ENCODE data around the gene MALT1.

Gene MALT1

DNA sequence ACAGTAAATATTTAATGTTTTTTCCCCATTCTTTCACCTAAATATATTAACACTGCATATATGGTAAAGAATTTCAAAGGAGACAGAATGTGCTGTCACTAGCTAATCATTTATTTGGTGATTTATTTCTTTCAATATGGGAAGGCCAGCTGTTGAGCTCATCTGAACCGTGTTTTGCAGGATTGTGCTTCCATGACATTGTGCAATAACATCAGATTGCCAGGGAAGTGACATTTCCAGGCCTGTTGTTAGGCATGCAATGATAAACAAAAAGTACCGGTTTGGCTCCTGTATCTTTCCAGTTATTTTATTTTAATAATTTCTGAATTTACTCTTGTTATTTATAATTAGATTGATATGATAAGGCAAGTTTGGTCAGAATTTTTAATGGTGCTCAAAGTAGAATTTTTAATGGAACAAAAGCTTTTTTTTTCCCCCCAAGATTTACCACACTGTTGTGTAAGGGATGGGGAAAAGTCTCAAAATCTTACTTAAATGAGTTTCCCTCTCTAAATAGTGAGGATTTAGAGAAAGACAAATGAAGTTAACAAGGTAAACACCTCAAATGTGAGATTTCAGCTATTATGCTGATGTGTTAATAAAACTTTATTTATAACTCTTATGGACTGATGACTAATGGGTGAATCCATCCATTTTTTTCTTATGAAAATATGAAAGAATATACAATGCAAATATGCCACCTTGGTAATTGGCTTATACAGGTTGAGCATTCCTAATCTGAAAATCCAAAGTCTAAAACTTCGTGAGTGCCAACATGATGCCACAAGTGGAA is 52.7 kb downstream of the MALT1 start:
- peaks cover 49 to 100% (median 83%) of the 10 kb centered on the region in 11 experiments for H3K36me3 ChIP-seq

DNA sequence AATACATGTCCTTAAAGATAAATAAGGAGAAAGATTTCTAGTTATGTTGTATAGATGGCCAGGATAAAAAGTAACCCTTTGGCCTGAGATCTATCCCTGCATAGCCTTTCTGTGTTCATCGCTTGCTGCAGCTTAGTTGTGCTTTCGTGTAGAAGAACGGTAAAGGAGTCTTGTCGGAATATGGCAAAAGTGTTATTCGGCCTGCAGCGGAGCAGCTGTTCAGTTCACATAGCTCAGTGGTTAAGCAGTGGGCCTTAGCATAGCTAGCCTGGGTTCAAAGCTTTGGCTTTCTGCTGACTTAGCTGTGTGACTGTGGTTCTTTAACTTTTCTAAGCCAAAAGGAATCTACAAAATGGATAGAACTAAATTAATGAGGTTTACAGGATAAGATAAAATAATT is 55.4 kb downstream of the MALT1 start:
- H4K20me1 ChIP-seq, result peaks cover 0 to 8% (median 0%) of the 10 kb centered on the region in 11 experiments; a peak in 3 of 22 replicates
- H3K36me3 ChIP-seq, result peaks cover 52 to 99% (median 81%) of the 10 kb centered on the region in 11 experiments
- no peak overlapping the region for H3K27ac ChIP-seq
- no peak overlapping the region for H3K4me2 ChIP-seq
- no peaks in the 10 kb centered on the region for H3K27me3 ChIP-seq
- TF ChIP-seq Cebpa-rat (IDR thresholded peaks at IDR 0.05), result no peak
- peaks cover 0 to 9% (median 0%) of the 10 kb centered on the region in 10 experiments; a peak in 4 of 20 replicates for H3K4me1 ChIP-seq
- no peak overlapping the region for H3K9ac ChIP-seq
- H3K4me3 ChIP-seq, result no peak overlapping the region
- no peaks in the 10 kb centered on the region for H3K9me3 ChIP-seq (replicated peaks in 1 of 11)

More for the DNA sequence above, 52.7 kb downstream of the MALT1 start:
- no peaks in the 10 kb centered on the region for H3K9me3 ChIP-seq (replicated peaks in 1 of 11)
- H3K4me2 ChIP-seq, result no peak overlapping the region
- peaks cover 0 to 11% (median 0%) of the 10 kb centered on the region in 11 experiments; a peak in 4 of 22 replicates for H4K20me1 ChIP-seq
- H3K27me3 ChIP-seq, result no peaks in the 10 kb centered on the region
- H3K4me1 ChIP-seq, result peaks cover 0 to 5% (median 0%) of the 10 kb centered on the region in 10 experiments; a peak in 1 of 20 replicates
- no peak overlapping the region for H3K9ac ChIP-seq
- no peak overlapping the region for H3K4me3 ChIP-seq
- H3K27ac ChIP-seq, result no peak overlapping the region
- TF ChIP-seq Cebpa-rat (IDR thresholded peaks at IDR 0.05), result peak in 2 of 11 experiments; percentile 34 to 37; a peak in 2 of 22 replicates

DNA sequence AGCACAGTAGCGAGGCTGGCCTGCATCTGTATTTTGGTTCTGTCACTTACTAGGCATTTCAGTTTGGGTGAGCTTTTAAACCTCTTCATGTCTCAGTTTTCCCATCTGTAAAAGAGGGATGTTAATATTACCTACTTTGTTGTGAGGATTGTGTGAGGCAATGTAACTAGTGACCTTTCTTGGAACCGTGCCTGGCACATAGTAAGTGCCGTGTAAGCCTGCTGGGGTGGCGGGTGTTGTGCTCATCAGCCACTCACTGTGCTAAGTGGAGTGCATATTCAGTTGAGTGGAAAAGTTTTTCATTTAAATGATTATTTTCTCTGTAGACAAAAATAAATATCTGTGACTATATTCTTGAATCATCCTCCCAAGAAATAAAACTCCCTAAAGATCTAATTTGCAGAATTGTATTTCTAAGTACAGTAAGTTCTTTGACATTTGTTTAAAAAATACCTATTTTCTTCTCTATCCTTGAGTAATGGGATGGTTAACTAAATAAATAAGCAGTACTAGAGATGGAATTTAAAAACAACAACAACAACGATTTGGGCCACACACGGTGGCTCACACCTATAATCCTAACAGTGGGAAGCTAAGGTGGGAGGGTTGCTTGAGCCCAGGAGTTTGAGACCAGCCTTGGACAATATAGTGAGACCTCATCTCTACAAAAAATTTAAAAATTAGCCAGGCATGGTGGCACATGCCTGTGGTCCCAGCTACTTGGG is 56.7 kb downstream of the MALT1 start:
- Histone ChIP-seq H3K9me3 (replicated peaks in 1 of 11) (no peaks in the 10 kb centered on the region), H3K4me2 (no peak overlapping the region), H3K36me3 (peaks cover 48 to 95% (median 81%) of the 10 kb centered on the region in 11 experiments), H3K4me1 (peaks cover 0 to 9% (median 0%) of the 10 kb centered on the region in 10 experiments; a peak in 3 of 20 replicates), H4K20me1 (0 out of 22 replicates have a peak, but pooled peaks cover 0 to 4% (median 0%) of the 10 kb centered on the region in 11 experiments), H3K4me3 (no peak overlapping the region), H3K9ac (no peak overlapping the region), H3K27me3 (no peaks in the 10 kb centered on the region), H3K27ac (no peak overlapping the region)
- TF ChIP-seq Cebpa-rat (IDR thresholded peaks at IDR 0.05), result no peak

DNA sequence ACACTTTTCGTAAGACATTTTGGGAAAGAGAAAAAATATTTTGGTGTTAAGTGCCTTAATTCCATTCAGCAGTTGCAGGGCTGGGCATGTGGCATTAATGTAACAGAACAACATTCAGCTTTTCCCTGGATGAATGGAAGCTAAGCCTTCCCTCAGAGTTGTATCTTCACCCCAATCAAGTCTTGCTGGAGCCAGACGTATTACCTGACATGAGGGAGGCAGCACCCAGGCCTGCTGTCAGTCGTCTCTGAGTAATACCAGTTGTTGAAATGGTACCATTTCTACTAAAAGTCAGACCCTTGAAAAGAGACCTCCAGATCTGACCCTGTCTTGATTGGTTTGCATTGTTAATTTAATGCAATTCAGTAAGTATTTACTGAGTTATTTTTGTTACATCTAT is 57.5 kb downstream of the MALT1 start:
- Histone ChIP-seq H3K9me3 (replicated peaks in 1 of 11) (no peaks in the 10 kb centered on the region), H3K4me1 (peaks cover 0 to 9% (median 0%) of the 10 kb centered on the region in 10 experiments; a peak in 3 of 20 replicates), H3K27ac (no peak overlapping the region), H3K9ac (no peak overlapping the region), H4K20me1 (0 out of 22 replicates have a peak, but pooled peaks cover 0 to 4% (median 0%) of the 10 kb centered on the region in 11 experiments), H3K36me3 (peaks cover 49 to 95% (median 81%) of the 10 kb centered on the region in 11 experiments), H3K4me3 (no peak overlapping the region), H3K27me3 (no peaks in the 10 kb centered on the region), H3K4me2 (no peak overlapping the region)
- no peak for TF ChIP-seq Cebpa-rat (IDR thresholded peaks at IDR 0.05)

DNA sequence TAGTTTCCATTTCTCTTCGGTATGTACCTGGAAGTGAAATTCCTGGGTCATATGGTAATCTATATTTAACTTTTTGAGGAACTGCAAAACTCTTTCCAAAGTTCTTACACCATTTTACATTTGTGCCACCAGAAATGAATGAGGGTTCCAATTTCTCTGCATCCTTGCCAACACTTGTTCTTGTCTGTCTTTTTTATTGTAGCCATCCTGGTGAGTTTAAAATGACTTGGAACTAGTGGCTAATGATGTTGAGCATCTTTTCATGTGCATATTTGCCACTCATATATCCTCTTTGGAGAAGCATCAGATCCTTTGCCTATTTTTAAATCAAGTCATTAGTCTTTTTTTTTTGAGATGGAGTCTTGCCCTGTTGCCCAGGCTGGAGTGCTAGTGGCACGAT is 59.4 kb downstream of the MALT1 start:
- Histone ChIP-seq H3K4me2 (peak overlapping the region in 1 of 11 experiments; percentile 20; a peak in 1 of 22 replicates), H3K36me3 (peaks cover 49 to 95% (median 81%) of the 10 kb centered on the region in 11 experiments), H3K27ac (no peak overlapping the region), H3K27me3 (no peaks in the 10 kb centered on the region), H3K4me3 (no peak overlapping the region), H3K9me3 (replicated peaks in 1 of 11) (no peaks in the 10 kb centered on the region), H3K9ac (no peak overlapping the region), H3K4me1 (peaks cover 0 to 9% (median 0%) of the 10 kb centered on the region in 10 experiments; a peak in 3 of 20 replicates), H4K20me1 (0 out of 22 replicates have a peak, but pooled peaks cover 0 to 4% (median 0%) of the 10 kb centered on the region in 11 experiments)
- no peak for TF ChIP-seq Cebpa-rat (IDR thresholded peaks at IDR 0.05)

DNA sequence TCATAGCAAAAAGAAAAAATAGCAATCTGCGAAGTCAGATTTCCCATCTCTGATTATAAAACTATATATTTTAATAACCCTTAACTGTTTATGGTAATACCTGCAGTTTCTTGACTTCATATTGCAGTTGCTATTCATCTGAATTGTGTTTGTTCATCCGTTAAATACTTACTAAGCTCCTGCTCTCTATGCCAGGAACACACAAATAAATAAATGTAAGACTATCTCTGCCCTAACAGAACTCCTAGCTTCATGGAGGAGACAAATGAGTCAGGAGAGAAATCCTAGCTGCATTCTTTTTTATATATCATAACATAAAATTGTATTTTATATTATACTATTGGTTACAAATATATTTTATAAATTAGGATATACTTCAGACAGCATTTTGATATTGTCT is 61.2 kb downstream of the MALT1 start:
- no peak overlapping the region for H3K4me3 ChIP-seq
- peaks cover 54 to 95% (median 82%) of the 10 kb centered on the region in 11 experiments for H3K36me3 ChIP-seq
- H3K4me1 ChIP-seq, result peaks cover 0 to 9% (median 0%) of the 10 kb centered on the region in 10 experiments; a peak in 3 of 20 replicates
- no peaks in the 10 kb centered on the region for H4K20me1 ChIP-seq
- H3K4me2 ChIP-seq, result no peak overlapping the region
- H3K9me3 ChIP-seq (replicated peaks in 1 of 11), result peaks cover 0 to under 1% (median 0%) of the 10 kb centered on the region in 11 experiments; a peak in 1 of 22 replicates
- no peaks in the 10 kb centered on the region for H3K27me3 ChIP-seq
- H3K9ac ChIP-seq, result no peak overlapping the region
- TF ChIP-seq Cebpa-rat (IDR thresholded peaks at IDR 0.05), result no peak
- H3K27ac ChIP-seq, result no peak overlapping the region

DNA sequence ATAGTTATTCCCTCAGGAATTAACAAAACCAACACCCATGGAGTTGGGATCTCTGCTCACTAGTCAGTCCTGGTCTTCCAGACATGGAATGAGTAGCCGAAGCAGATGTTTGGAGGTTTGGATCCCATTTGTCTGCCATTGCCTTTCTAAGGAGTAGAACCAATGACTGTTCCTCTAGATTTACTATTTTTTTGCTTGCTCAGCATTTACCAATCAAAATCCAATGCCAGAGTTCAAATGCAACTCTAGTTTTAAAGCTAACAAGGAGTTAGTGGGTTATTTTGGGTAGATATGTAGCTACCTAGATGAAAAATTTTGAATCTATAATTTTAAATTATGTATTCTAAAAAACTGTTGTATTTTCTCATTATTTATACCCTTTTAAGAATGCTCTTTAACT is 62.6 kb downstream of the MALT1 start:
- peaks cover 0 to 9% (median 0%) of the 10 kb centered on the region in 10 experiments; a peak in 3 of 20 replicates for H3K4me1 ChIP-seq

DNA sequence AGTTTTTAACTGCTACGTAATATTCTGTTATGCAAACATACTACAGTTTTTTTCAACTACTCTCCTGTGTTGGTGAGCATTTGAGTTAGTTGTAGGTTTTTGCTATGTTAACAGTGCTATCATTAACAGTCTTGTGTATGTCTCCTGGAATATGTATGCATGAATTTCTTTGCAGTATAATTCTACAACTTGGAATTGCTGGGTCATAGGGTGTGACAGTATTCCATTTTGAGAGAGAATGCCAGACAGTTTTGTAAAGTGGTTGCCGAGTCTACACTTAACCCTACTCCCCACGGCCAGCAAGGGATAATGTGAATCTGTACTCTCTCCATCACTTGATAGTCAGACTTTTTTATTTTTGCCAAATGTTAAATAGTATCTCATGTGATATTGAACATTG is 67.1 kb downstream of the MALT1 start:
- peaks cover 78 to 97% (median 84%) of the 10 kb centered on the region in 11 experiments for H3K36me3 ChIP-seq
- no peak overlapping the region for H3K27ac ChIP-seq
- H3K4me1 ChIP-seq, result peaks cover 0 to 6% (median 0%) of the 10 kb centered on the region in 10 experiments; a peak in 1 of 20 replicates
- no peaks in the 10 kb centered on the region for H4K20me1 ChIP-seq
- no peak for TF ChIP-seq Cebpa-rat (IDR thresholded peaks at IDR 0.05)
- H3K4me3 ChIP-seq, result no peak overlapping the region
- no peaks in the 10 kb centered on the region for H3K27me3 ChIP-seq
- H3K9me3 ChIP-seq (replicated peaks in 1 of 11), result peaks cover 0 to 5% (median 0%) of the 10 kb centered on the region in 11 experiments; a peak in 2 of 22 replicates
- H3K9ac ChIP-seq, result no peak overlapping the region
- no peak overlapping the region for H3K4me2 ChIP-seq

More for the DNA sequence above, 62.6 kb downstream of the MALT1 start:
- H3K9ac ChIP-seq, result no peak overlapping the region
- no peaks in the 10 kb centered on the region for H4K20me1 ChIP-seq
- H3K9me3 ChIP-seq (replicated peaks in 1 of 11), result peaks cover 0 to 4% (median 0%) of the 10 kb centered on the region in 11 experiments; a peak in 1 of 22 replicates
- H3K27me3 ChIP-seq, result no peaks in the 10 kb centered on the region
- no peak overlapping the region for H3K4me2 ChIP-seq
- H3K27ac ChIP-seq, result no peak overlapping the region
- no peak for TF ChIP-seq Cebpa-rat (IDR thresholded peaks at IDR 0.05)
- peaks cover 63 to 96% (median 81%) of the 10 kb centered on the region in 11 experiments for H3K36me3 ChIP-seq
- no peak overlapping the region for H3K4me3 ChIP-seq

DNA sequence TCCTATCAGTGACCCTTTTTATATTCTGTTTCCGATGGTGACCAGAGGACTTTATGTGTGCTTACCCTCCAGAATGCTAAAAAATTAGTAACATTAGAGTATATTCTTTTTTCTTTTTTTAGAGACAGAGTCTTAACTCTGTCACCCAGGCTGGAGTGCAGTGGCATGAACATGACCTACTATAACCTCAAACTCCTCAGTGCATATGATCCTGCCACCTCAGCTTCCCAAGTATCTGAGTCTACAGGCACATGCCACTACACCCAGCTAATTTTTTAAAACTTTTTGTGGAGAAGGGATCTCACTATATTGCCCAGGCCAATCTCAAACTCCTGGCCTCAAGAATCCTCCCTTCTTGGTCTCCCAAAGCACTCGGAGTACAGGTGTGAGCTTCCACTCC is 74.6 kb downstream of the MALT1 start:
- H3K4me1 ChIP-seq, result peaks cover 0 to 2% (median 0%) of the 10 kb centered on the region in 10 experiments; a peak in 1 of 20 replicates
- no peak overlapping the region for H3K4me3 ChIP-seq
- peaks cover 77 to 98% (median 87%) of the 10 kb centered on the region in 11 experiments for H3K36me3 ChIP-seq

More for the DNA sequence above, 74.6 kb downstream of the MALT1 start:
- no peaks in the 10 kb centered on the region for H4K20me1 ChIP-seq
- peaks cover 24 to 38% (median 32%) of the 10 kb centered on the region in 11 experiments for H3K9me3 ChIP-seq (replicated peaks in 1 of 11)
- H3K9ac ChIP-seq, result no peak overlapping the region
- H3K27ac ChIP-seq, result no peak overlapping the region
- no peak overlapping the region for H3K4me2 ChIP-seq
- H3K27me3 ChIP-seq, result no peaks in the 10 kb centered on the region
- no peak for TF ChIP-seq Cebpa-rat (IDR thresholded peaks at IDR 0.05)
